Esophagus squamous epithelium (tissue), 5 donors: ENCODE results near the gene EEIG2. TPM values are rescaled to one million over a fixed set of nuclear protein-coding genes. Genes with fewer than 3 reads are reported as not detected.
"Not testable (repeated sequence)": the region's sequence is repeated elsewhere in the genome, so short reads cannot be mapped to it uniquely, and the experiment has no call there.

Source experiments
- DNase-seq: peaks from one replicate; lab custom pipeline; 2025; lab: John Stamatoyannopoulos, UW
- H3K27ac ChIP-seq, 4 donors: fragments of 200-600 bp; sonication (generic); one replicate each; pipeline ENCODE4 v1.5.1; 2016 to 2019; ENCODE audit warnings: mild to moderate bottlenecking in 1 of 4
- H3K27me3 ChIP-seq, 4 donors: fragments of 200-600 bp; sonication (generic); 1 replicate in 3 of 4; 2 replicates in 1 of 4; pipeline versions ENCODE4 v1.5.1 to v1.6.0; 2017 to 2021; ENCODE audit warnings: antibody characterized with exemption in 1 of 4
- H3K36me3 ChIP-seq, 3 donors: fragments of 200-600 bp; sonication (generic); one replicate each; pipeline ENCODE4 v1.5.1; 2016 to 2019
- H3K4me1 ChIP-seq, 3 donors: fragments of 200-600 bp; sonication (generic); one replicate each; pipeline ENCODE4 v1.5.1; 2017 to 2019
- H3K4me3 ChIP-seq, 4 donors: fragments of 200-600 bp; sonication (generic); 1 replicate in 3 of 4; 2 replicates in 1 of 4; pipeline ENCODE4 v1.5.1; 2016 to 2019; ENCODE audit warnings: mild to moderate bottlenecking in 2 of 4, moderate library complexity in 1 of 4
- H3K9me3 ChIP-seq, 3 donors: fragments of 200-600 bp; sonication (generic); one replicate each; pipeline ENCODE4 v1.5.1; 2016 to 2019
- POLR2A ChIP-seq, 4 donors: fragments of 450-650 bp; IDR thresholded peaks; one replicate each; pipeline ENCODE4 v1.6.1; 2017; ENCODE audit warnings: antibody characterized with exemption in 4 of 4, mild to moderate bottlenecking in 4 of 4, moderate library complexity in 3 of 4
- whole genome bisulfite sequencing, 2 donors: methylation state at CpG; one replicate each; pipeline ENCODE4 v1.1.5; 2018; 5-methylcytosine and 5-hydroxymethylcytosine counted together
- intact Hi-C: fragments of 100-400 bp; cut with DNase I; formaldehyde crosslinking; loops from one replicate; pipeline ENCODE4 v1.15.0; 2022
- total RNA-seq, 4 donors: library from RNA; depleted of rRNA; stranded (reverse); fragments of >200 nt; gene quantifications; one replicate each; pipeline ENCODE4 v1.1.0, GENCODE V29; 2016
- TF ChIP-seq, protein P1 (sequence below), 6 experiments: fragments of 450-650 bp in 4 of 6; fragments of 200-600 bp in 2 of 6; sonication (generic) in 2 of 6; IDR thresholded peaks; one replicate each; pipeline ENCODE4 v1.5.1; 2016 to 2019; ENCODE audit warnings: antibody characterized with exemption in 6 of 6, mild to moderate bottlenecking in 4 of 6, moderate library complexity in 4 of 6
- donor health status: DM: yes; HTN: yes; CAD: no.

EEIG2 gene
- total RNA-seq, 4 donors from 2014 or later, result 3.9 to 9.7 (median 5.7) TPM

- intact Hi-C loops, DNase-seq: not testable (repeated sequence)
- 53 to 59% methylated on average over 4 of the region's 4 CpGs for WGBS, 2 donors
Observed at GRCh38 chr1:108536791-108537190, 23.1 kb upstream of the EEIG2 start.

DNA sequence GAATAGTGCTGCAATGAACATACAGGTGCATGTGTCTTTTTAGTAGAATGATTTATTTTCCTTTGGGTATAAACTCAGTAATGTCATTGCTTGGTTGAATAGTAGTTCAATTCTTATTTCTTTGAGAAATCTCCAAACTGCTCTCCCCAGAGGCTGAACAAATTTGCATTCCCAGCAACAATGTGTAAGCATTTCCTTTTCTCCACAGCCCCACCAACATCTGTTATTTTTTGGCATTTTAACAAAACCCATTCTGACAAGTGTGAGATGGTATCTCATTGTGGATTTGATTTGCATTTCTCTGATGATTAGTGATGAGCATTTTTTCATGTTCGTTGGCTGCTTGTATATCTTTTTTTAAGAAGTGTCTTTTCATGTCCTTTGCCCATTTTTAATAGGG, 21.9 kb upstream of the EEIG2 start:
- 22 to 45% methylated on average over 1 of the region's 1 CpG for WGBS, 2 donors
- Histone ChIP-seq H3K9me3 (no peaks in the 10 kb centered on the region), H3K36me3 (no peaks in the 10 kb centered on the region), H3K4me3 (no peak overlapping the region), H3K4me1 (peaks cover 0 to 21% (median 0%) of the 10 kb centered on the region in 3 donors), H3K27ac (no peak overlapping the region), H3K27me3 (peaks cover 0 to 4% (median 0%) of the 10 kb centered on the region in 4 donors)
- TF ChIP-seq, protein P1, sequence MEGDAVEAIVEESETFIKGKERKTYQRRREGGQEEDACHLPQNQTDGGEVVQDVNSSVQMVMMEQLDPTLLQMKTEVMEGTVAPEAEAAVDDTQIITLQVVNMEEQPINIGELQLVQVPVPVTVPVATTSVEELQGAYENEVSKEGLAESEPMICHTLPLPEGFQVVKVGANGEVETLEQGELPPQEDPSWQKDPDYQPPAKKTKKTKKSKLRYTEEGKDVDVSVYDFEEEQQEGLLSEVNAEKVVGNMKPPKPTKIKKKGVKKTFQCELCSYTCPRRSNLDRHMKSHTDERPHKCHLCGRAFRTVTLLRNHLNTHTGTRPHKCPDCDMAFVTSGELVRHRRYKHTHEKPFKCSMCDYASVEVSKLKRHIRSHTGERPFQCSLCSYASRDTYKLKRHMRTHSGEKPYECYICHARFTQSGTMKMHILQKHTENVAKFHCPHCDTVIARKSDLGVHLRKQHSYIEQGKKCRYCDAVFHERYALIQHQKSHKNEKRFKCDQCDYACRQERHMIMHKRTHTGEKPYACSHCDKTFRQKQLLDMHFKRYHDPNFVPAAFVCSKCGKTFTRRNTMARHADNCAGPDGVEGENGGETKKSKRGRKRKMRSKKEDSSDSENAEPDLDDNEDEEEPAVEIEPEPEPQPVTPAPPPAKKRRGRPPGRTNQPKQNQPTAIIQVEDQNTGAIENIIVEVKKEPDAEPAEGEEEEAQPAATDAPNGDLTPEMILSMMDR (IDR thresholded peaks at IDR 0.05), result no peak
- intact Hi-C loops, result no loop called here
- no peak for DNase-seq

More at GRCh38 chr1:108536791-108537190, 23.1 kb upstream of the EEIG2 start:
- not testable (repeated sequence) for H3K36me3 ChIP-seq, H3K27ac ChIP-seq, H3K27me3 ChIP-seq, H3K9me3 ChIP-seq
- Histone ChIP-seq H3K4me3 (peak overlapping the region in 1 of 4 donors; percentile 19), H3K4me1 (peaks cover 0 to 33% (median 0%) of the 10 kb centered on the region in 3 donors)
- TF ChIP-seq, protein P1 (IDR thresholded peaks at IDR 0.05), result peak in 1 of 6 experiments; percentile 31

GRCh38 chr1:108540977-108541376, 18.9 kb upstream of the EEIG2 start:
- H3K27ac ChIP-seq, result no peak overlapping the region
- TF ChIP-seq, protein P1 (IDR thresholded peaks at IDR 0.05), result no peak
- no peak for TF ChIP-seq POLR2A (IDR thresholded peaks at IDR 0.05)
- no peak overlapping the region for H3K4me3 ChIP-seq
- H3K4me1 ChIP-seq, result no peaks in the 10 kb centered on the region
- WGBS, 2 donors, result 80 to 92% methylated on average over 1 of the region's 1 CpG
- H3K36me3 ChIP-seq, result no peaks in the 10 kb centered on the region
- DNase-seq, result no peak
- intact Hi-C loops, result no loop called here
- peaks cover 0 to 4% (median 0%) of the 10 kb centered on the region in 4 donors for H3K27me3 ChIP-seq
- H3K9me3 ChIP-seq, result no peaks in the 10 kb centered on the region

GRCh38 chr1:108541861-108542260, 18.0 kb upstream of the EEIG2 start:
- no peaks in the 10 kb centered on the region for H3K4me1 ChIP-seq
- TF ChIP-seq, protein P1 (IDR thresholded peaks at IDR 0.05), result no peak
- TF ChIP-seq POLR2A (IDR thresholded peaks at IDR 0.05), result no peak
- intact Hi-C loops, result no loop called here
- WGBS, 2 donors, result 78 to 94% methylated on average over 2 of the region's 2 CpGs
- no peak overlapping the region for H3K27ac ChIP-seq
- no peak for DNase-seq
- H3K4me3 ChIP-seq, result no peak overlapping the region
- H3K9me3 ChIP-seq, result no peaks in the 10 kb centered on the region
- peaks cover 0 to 4% (median 0%) of the 10 kb centered on the region in 4 donors for H3K27me3 ChIP-seq
- no peaks in the 10 kb centered on the region for H3K36me3 ChIP-seq

- H3K36me3 ChIP-seq, H3K27ac ChIP-seq, H3K9me3 ChIP-seq, intact Hi-C loops, H3K4me1 ChIP-seq, DNase-seq, H3K4me3 ChIP-seq, H3K27me3 ChIP-seq: not testable (repeated sequence)
- 95 to 98% methylated on average over 4 of the region's 4 CpGs for WGBS, 2 donors
Observed at GRCh38 chr1:108547493-108547892, 12.4 kb upstream of the EEIG2 start.
